GM10266 (cell line): ENCODE measurements around the gene HAO2.

Experiments used
- DNase-seq: peaks from one replicate; pipeline ENCODE4 v3.0.0; 2012; ENCODE audit errors: extremely low spot score
- CTCF ChIP-seq: IDR thresholded peaks from 2 replicates; pipeline ENCODE4 v1.5.1; 2012; ENCODE audit warnings: mild to moderate bottlenecking, low read depth; ENCODE audit not compliant: control insufficient read depth, insufficient read depth; ENCODE audit errors: missing control alignments

The HAO2 gene

GRCh38 chr1:119361205-119361604, 7.4 kb upstream of the HAO2 start:
- TF ChIP-seq CTCF, result no peak
- no peak for DNase-seq

GRCh38 chr1:119361620-119362344, 6.8 kb upstream of the HAO2 start:
- no peak for TF ChIP-seq CTCF
- no peak for DNase-seq

DNA sequence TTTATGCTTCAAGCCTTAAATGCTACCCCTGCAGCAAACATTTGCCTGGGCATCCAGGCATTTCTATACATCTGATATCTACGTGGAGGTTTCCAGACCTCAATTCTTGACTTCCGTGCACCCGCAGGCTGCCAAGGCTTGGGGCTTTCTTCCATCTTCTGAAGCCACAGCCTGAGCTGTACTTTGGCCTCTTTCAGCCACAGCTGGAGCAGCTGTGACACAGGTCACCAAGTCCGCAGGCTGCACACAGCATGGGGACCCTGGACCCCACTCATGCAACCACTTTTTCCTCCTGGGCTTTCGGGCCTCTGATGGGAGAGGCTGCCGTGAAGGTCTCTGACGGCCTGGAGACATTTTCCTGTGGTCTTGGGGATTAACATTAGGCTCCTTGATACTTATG, 5.4 kb upstream of the HAO2 start:
- TF ChIP-seq CTCF, result no peak
- no peak for DNase-seq

DNA sequence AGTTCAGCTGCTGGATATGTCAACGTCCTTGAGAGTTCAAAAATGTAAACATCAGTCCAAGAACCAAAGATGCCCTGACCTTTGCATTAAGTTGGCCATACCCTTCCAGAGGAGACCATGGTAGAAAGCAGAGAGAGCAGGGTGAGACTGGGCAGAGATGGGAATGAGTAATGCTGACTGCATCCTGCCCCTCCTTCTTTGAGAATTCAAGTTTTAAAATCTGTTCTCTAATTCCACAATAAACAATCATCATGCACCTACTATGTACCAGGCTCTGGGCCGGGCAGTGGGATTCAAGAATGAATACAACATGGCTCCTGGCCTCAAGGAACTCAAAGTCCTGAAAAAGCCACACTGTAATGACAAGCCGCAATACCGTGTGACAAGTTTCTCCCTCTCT, 3.9 kb upstream of the HAO2 start:
- no peak for DNase-seq
- TF ChIP-seq CTCF, result no peak

GRCh38 chr1:119366424-119366823, 2.2 kb upstream of the HAO2 start:
- no peak for TF ChIP-seq CTCF

DNA sequence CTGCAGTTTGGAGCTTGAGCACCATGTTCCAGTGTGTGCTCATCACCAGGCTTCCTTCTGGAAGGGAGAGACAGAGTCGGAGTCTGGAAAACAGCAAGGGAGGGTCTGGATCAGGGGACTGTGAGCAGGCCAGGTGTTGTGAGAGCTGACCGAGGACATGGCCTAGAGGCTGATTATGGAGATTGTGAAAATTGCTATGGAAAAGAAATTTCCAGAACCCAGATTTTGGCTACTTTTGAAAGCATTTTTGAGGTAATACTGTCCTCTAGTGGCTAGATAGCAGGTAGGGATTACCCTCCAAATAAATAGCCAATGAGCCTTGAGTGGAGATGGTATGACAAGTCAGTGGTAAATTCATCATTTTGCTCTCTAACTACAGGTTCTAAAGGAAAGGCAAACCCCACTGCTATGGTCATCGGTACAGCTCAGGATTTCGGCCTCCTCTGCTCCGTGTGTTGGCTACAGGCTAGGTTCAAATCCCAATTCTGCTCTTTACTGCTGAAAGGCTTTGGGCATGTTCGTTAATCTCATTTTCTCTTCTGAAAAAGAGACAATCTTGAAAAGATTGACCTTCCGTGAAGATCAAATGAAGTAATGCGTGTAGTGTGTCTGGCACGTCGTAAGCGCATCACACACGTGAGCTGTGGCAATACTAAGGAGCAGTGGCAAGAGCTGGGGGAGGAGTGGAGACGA, 1.0 kb upstream of the HAO2 start:
- TF ChIP-seq CTCF, result peak; percentile 82
- peak; percentile 39 for DNase-seq

More at GRCh38 chr1:119366424-119366823, 2.2 kb upstream of the HAO2 start:
- DNase-seq, result no peak

GRCh38 chr1:119370748-119371147, 2.2 kb downstream of the HAO2 start:
- no peak for TF ChIP-seq CTCF
- DNase-seq, result no peak
